Stimulated activated CD4-positive, alpha-beta T cell treated with anti-CD3 and anti-CD28 coated beads, Interleukin-4, amount 100 ng/mL, for 24 hours (primary cell): ENCODE data around the gene MKNK1.

Source experiments
- DNase-seq: peaks from one replicate; pipeline ENCODE4 v3.0.0-alpha.2; 2020

Gene MKNK1

DNA sequence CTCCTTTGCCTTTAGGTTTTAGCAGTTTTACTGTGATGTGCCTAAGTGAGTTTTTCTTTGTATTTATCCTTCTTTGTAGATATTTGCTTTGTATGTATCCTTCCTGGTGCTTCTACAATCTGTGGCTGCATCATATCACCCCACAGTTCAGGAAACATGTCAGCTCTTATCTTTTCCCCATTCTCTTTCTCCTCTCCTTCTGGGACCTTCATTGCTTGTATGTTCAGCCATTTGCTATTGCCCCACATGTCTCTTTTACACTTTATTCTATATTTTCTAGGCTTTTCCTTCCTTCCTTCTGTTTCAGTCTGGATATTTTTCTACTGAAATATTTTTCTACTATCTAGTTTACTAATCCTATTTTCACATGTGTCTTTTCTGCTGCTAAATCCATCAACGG, 67.5 kb downstream of the MKNK1 start:
- DNase-seq, result no peak

DNA sequence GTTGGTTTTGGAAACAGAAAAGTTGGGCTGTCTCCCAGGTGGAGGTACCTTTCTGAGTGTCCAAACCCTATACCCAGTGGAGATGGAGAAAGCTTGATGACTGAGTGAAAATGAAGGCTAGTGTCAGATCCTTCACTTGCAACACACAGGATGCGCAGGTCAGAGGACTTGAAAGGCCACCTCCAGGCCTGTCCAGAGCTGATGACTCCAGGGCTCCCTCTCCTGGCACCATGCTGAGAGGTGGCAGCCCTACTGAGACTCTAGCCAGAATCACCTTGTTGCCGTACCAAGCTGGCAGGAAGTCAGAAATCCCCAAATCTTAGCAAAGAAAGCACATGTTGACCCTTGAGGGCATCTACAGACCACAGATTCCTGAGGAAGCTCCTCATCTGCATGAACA, 69.0 kb downstream of the MKNK1 start:
- peak; percentile 14 for DNase-seq

DNA sequence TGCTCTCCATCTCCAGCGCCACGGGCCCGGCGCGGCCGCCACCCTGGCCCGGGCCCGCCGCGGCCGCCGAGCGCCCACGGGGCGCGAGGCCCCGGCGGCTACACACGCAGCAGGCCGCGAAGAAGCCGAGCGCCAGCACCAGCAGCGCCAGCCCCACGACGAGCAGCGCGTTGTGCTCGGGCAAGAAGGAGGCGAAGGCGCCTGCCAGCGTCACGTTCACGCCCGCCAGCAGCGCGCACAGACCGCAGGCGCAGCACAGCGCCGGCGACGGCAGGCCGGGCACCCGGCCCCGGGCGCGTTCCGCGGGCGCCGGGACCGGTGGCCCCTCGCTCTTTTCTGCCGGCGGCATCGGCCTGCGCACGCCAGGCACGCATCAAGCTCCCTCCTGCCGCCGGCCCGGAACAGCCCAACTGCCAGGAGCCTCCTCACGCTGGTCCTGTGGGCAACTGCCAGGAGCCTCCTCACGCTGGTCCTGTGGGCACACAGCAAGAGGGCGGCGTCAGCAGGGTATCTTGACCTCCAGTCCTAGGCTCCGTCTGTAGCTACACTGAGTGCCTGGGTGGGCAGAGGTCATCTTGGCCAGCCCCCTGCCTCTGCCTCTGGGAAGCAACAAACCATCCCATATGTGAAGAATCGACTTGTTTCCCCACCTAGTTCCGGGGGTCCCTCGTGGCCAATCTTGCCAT, 70.7 kb downstream of the MKNK1 start:
- DNase-seq, result peak; percentile 45

DNA sequence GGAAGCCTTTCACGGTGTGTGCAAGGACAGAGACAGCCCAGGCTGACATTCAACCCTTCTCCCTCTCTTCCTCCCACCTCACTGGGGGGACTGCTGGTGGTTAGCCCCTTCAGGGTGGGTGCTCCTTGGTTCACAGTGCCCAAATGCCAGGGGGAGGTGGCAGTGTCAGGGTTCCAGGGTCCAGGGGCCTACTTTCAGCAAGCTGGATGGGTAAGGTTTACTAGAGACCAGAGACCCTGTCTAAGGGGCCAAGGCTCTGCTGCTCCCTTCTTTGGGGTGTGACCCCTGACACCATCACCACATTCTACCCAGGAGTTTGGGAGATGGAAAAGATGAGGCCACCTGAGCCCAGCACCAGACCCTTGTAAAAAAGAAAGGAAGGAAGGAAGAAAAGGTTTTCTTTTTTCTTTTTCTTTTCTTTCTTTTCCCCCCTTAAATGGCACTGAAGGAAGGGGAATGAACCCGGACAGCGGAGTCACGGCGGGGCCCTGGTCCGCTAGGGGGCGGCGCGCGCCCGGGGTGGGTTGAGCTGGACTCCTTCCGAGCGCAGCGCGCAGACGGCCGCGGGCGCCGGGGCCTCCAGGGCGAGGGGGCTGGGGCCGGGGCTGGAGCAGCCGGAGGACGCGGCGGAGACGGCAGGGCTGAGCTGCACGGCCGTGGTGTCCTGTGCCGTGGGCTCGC, 71.4 kb downstream of the MKNK1 start:
- DNase-seq, result peak; percentile 72

DNA sequence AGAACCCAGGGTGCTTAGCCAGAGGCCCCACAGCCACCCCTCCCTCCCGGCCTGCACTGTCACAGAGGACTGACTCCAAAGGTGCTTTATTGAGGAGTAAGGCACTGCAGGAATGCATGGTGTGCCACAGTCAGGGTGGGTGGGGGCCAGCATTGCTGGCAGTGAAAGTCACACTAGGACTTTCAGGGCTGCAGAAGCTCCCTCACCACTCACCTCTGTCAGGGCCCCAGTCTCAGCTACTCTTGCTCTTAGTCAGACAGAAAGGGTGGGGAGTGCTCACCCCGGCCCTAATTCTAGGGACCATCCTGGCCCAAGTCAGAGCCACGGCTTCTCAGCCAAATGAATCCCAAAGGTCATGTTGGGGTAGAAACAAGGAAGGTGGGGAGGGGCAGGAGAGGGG, 72.0 kb downstream of the MKNK1 start:
- no peak for DNase-seq

DNA sequence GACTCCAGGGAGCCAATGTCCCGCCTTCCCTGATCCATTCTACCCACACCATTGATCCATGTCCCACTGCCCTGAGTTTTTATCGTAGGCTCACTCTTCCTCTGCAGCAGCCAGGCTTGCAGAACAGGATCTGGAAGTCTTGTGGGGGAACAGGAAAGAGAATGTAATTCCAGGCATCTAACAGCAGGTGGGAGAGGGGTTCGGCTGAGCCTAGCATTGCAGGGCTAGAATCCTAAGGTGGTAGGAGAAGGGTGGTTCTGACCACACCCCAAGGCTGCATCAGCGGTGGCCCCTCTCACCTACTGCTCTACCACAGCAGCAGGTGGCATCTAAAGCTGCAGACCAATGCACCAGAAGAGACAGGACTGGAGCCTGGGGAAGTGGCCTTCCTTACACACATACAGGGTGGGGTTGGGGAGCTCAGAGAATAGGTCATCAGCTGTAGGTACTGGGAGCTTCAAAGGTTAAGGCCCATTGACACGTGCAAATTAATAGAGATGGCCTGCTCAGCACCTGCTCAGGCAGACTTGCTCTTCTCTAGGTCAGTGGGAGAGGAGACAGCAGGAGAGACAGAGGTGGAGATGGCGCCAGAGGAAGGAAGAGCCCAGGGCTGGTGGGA, 73.2 kb downstream of the MKNK1 start:
- DNase-seq, result no peak

DNA sequence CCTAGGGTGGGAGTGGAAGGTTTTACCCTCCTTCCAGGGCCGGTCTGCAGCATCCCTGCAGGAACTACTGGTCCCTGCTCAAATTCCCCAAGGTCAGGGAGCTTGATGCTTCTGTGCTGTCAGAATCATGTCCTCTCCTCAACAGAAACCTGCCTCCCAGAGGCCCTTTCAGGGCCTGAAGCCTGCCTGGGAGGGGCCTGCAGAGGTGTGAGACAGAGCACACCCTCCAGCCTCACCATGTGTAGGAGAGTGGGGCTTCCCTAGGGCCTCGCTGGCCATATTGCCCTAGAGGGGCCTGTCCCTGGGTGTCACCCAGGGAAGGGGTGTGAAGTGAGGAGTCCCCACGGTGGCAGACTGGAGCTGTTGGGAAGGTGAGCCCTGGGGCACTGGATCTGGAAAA, 73.8 kb downstream of the MKNK1 start:
- no peak for DNase-seq

DNA sequence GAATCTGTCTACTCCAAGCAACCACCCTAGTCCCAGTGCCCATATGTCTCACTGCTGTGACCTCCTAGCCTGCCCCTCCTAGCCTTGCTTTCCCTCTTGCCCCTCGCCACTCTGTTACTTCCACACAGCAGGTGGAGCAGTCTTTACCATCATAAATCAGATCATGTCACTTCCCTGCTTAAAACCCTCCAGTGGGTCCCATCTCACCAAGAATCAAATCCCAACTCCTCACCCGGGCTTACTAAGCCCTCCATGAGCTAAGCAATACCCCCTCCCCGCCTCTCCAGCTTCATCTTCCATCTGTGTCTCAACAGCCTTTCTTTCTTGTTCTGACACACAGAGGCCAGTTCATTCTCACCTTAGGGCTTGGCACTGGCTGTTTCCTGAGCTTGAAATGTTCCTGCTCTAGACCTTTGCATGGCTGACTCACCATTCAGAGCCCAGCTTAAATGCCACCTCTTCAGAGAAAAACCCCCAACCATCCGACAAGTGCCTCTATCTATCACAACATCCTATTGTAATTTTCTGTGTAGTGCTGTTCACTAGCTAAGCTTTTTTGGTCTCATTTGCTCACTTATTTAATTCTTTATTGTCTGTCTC, 74.9 kb downstream of the MKNK1 start:
- DNase-seq, result no peak

DNA sequence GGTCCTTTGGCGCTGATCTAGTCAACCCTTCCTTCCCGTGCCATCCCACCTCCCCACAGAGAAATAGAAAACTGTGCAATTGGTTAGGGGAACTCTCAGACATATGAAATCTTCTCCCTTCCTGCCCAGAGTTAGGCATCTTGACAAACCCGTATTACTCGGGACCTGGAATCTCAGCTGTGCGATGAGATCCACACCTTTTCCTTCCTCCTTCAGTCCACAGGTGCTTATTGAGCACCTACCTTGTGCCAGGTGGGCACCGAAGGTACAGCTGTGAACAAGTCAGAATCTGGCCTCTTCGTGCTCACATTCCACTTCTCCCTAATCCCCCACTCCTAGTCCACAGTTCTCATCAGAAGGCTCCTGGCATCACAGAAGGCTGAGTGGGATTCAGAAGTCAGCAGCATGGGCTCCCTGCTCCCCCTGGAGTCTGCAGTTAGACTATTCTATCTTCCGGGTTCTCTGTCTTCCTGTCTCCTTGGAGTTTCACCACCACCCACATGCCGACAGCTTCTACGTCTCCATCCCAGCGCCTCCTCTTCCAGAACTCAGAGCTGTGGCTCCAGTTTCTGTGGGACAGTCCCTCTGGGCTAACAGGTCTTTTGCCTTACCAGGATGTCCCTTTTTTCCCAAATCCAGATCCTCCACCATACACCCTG, 75.6 kb downstream of the MKNK1 start:
- DNase-seq, result no peak

DNA sequence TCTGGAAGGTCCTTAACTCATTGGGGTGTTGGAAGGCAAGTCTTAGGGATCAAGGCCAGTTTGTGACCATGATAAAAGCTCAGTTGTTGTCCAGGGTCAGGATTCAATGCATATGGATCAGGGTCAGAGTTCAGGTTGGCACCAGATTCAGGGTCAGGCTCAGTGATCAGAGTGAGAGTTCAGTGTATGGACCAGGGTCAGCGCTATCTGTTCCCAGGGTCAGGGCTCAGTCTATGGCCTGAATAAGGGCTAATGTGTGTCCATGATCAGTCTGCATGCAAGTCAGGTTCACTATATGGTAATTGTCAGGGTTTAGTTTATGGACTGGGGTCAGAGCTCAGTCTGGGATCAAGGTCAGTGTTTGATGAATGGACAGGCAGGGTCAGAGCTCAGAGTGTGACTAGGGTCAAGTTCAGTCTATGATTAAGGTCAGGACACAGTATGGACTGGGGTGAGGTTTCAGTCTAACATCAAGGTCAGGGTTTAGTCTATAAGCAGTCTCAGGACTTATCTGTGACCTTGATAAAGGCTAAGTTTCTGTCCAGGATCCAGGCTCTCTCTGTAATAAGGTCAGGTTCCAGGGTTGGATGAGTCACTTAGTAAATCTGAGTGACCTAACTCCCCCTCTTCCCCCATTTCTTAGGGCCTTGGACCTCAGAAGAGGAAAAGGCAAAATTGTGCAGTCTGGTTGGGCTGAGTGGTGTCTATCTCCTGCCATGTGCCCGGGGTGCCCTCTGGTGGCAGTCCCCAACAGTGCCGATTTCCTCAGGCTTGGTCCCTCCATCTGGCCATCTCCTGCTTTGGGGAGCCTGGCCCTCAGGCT, 76.4 kb downstream of the MKNK1 start:
- DNase-seq, result peak; percentile 78

DNA sequence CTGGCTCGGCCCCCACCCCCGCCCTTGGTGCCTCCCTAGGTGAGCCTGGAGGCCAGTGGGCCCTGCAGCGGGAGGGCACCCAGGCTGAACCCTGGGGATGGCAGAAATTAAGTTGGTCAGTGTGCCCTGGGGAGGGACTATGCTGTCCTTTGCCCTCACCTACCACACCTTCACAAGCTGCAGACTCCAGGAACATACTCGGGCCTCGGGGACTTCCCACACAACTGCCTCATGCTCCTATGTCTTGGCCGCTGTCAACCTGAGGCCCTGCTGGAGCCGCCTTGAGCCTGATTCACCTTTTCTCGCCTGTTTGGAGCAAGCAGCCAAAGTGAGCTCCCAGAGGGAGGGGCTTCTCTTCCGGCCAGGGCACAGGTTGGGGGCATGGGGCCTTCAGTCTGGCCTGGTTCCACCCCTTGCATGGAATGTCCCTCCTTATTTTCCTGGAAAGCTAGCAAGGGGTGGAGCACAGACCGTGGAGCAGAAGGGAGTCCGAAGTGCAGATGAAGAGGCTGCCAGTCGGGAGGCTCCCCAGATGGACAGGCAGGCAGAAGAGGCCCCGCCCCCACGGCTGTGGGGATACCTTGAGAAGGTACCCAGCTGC, 77.3 kb downstream of the MKNK1 start:
- no peak for DNase-seq

DNA sequence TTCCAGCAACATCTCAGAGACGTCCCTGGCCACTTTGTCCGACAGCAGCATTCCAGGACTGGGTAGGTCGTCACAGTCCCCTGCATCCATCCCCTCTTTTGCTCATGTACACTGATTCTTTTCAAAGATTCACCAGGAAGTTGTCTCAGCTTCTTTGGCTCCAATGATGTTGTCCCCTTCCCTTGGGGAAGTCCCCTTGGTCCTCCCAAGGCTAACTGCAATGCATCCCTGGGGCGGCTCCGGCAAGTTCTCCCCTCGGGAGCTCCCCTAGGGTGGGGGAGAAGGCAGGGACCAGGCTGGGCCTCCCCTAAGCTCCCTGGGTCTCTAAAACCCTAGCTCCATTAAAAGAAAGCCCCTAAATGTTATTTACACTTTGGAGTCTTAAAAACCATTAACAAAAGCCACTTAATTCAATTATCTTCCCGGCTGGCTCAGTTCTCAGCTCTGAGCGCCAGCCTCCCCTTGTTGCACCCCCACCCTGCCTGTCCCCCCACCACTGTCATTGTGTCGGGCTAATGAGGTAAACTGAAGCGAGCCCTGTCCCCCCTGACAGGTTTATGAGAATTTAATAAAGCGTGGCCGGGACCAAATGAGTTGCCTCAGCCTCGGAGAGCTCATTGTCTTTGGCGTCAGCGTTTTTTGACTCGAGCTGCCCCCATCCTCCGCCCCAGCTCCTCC, 77.9 kb downstream of the MKNK1 start:
- DNase-seq, result no peak

DNA sequence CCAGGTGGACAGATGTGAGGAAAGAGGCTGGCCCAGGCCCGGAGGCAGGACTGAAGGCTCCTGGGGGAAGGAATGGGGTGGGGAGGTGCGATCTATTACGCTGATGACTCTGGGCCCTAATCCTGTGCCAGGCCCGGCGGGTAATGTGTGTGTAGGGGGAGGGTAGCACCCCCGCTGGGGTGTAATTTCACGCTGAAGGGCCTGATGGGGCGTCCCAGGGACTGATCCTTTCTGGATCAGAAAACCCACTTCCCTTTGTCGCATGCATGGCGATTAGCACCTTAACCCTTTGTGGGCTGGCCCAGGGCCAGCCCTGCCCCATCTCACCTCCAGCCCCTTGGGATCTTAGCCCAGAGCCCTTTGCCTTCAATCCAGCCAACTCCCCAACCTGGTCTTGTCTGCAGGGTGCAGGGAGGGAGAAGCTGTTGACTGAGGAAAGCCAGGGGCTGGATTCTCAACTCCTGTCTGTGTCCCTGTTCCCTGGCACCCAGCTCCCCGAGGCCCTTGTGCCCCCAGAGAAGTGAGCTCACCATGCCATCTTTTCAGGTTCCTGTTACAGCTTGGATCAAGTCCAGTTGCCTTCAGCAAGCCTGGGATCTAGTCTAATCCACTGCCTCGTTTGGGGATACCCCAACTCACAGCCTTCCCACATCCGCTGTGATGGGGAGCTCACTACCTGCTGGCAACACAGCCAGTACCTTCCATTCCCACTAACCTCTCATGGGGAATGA, 78.7 kb downstream of the MKNK1 start:
- no peak for DNase-seq

DNA sequence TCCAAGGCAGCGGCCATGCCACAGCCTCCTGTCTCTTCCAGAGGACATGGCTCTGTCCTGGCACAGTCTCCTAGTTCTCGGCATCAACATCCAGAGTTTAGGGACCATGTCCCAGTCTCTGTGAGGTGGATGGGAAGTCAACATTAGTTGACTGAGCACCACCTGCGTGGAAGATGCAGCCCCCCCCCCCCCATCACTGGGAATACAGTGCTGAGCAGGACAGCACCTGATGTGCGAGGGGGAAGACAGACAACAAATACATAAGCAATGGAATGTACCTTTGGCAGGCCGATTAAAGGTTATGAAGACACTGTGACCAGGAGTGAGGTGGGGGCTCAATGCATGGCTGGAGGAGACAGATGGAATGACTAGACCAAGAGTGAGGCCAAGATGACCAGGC, 79.2 kb downstream of the MKNK1 start:
- DNase-seq, result no peak

DNA sequence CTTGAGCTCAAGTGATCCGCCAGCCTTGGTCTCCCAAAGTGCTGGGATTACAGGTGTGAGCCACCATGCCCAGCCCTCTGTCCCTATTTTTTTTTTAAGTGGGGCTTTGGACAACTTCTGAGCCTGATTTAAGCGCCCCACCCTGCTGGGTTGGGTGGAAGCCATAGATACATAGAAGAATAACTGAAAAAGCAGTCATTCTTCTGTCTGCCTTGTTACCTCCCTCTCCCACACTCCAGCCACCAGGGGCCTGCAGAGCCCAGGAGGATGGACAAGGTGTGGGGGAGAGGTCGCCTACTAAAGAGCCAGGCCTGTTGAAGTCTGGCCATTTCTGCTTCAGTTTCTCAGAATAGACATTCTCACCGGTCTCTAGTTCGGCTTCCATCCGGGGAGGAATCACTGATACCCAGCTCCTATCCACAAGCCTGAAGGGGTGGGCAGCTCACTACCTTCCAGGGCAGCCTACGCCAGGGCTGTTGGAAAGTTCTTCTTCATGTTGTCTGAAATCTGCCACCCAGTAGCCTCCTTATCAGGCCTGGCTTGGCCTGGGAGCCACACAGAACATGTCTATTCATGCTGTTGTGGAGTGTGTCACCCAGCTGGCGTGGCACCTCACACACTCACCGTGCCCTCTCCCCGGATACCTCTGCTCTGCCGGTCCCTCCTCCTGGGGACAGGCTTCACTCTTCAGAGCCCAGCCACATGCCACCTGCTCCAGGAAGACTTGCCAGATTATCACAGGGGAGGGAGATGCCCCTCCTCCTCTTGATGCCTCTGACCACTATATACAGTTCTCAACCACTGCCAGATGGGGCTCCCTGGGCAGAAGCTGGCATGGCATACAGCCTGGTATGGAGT, 80.3 kb downstream of the MKNK1 start:
- DNase-seq, result no peak

DNA sequence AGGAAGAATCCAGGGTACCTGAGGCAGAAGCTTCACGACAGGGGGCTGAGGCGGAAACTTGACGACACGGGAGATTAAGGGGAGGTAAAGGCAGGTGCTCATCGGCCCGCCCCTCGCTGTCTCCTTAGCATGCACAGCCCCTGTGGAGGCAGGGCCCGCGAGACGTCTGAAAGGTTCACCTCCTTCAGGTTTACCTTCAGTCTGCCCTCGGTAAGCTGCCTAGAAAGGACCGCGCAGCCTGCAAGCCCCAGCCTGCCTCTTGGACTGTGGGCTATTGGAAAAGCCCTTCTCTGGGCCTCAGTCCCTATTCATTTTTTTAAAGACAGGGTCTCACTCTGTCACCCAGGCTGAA, 81.1 kb downstream of the MKNK1 start:
- no peak for DNase-seq

DNA sequence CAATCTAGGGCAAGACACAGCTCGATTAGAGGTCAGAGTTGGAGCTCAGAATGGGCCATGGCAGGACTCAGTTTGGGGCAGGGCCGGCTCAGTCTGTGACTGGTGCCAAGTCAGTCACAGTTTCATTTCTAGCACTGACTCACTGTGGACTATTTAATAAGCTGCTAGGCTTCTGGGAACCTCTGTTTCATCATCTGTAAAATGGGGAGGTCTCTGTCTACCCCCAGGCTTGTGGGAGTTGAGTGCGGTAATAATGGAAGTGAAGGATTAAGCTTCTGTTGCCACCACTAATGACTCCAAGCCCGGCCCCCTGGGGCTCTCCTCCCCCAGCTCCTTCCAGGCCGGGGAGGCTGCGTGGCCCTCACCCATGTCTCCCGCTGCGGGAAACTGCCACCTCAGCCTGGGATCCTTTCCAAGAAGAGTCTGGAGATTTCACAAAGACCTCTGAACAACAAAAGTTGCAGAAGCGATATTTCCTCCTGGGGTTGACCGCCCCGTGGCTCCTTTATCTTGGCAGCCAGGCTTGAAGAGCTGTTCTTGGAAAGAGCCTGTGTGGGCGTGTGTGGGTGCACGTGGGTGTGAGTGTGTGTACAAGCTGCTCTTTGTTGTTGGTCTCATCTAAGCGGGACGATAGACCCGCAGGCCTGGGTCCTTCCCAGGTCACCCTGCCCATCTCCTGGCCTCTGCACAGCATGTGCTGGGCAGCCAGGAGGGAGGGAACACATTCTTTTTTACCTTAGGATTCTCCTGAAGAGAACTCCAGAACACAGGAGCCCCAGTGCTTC, 81.7 kb downstream of the MKNK1 start:
- peak; percentile 32 for DNase-seq

DNA sequence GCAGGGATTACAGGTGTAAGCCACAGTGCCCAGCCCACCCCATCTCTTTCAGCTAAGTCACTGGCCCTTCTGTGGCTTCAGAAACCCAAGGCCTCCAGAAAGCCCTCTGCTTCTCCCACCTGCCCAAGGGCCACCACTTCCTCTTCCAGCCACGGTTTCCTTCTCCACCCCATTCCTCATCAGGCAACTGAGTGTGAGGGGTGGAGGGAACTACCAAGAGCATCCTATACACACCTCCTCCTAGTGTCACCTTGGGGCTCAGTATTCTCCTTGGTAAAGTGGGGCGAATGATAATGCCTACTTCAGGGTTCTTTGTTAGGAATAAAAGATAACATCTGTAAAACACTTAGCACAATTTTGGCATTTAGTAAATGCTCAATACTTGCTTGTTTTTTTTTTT, 82.7 kb downstream of the MKNK1 start:
- DNase-seq, result no peak
